ENCODE measurements around the gene MKRN3.

GRCh38 chr15:23596736-23597135, 31.3 kb downstream of the MKRN3 start:
- TF ChIP-seq CTCF (IDR thresholded peaks at IDR 0.05) (no peak), POLR2AphosphoS5 (IDR thresholded peaks at IDR 0.05) (no peak), POLR2A (IDR thresholded peaks at IDR 0.05) (no peak)

Measured in breast epithelium (tissue), 3 donors.